ENCODE measurements around the gene ATXN1.

GRCh38 chr6:16793828-16794412 is 32.7 kb upstream of the ATXN1 start:
- TF ChIP-seq POLR2A (IDR thresholded peaks at IDR 0.05; ENCODE audit: low read length) (no peak), GATA1 (IDR thresholded peaks at IDR 0.05; ENCODE audit: low read depth, low read length) (no peak)
